Nephron (organoid): ENCODE measurements around the gene DFFA.

Experiments used
- H3K27ac Mint-ChIP-seq, 3 experiments: 2 replicates each; pipeline ENCODE4 v1.8.0; 2020; ENCODE audit warnings: mixed read lengths in 3 of 3, mild to moderate bottlenecking in 2 of 3, moderate library complexity in 1 of 3
- H3K27me3 Mint-ChIP-seq: 2 replicates; pipeline ENCODE4 v1.8.0; 2021; ENCODE audit warnings: low read depth, mild to moderate bottlenecking, moderate library complexity, mixed read lengths
- H3K36me3 Mint-ChIP-seq: 2 replicates; pipeline ENCODE4 v1.8.0; 2020; ENCODE audit warnings: low read depth, mixed read lengths
- H3K4me1 Mint-ChIP-seq: 2 replicates; pipeline ENCODE4 v1.8.0; 2020; ENCODE audit warnings: mixed read lengths
- H3K4me3 Mint-ChIP-seq, 3 experiments: 2 replicates each; pipeline ENCODE4 v1.8.0; 2020; ENCODE audit warnings: mild to moderate bottlenecking in 3 of 3, mixed read lengths in 3 of 3, moderate library complexity in 2 of 3
- H3K9me3 Mint-ChIP-seq: 2 replicates; pipeline ENCODE4 v1.8.0; 2020; ENCODE audit warnings: mixed read lengths
- TF ChIP-seq, protein P1 (sequence below), 3 experiments: fragments of 200-600 bp; sonication (generic); IDR thresholded peaks; one replicate each; pipeline ENCODE4 v1.5.0; 2021; ENCODE audit warnings: antibody characterized with exemption in 3 of 3; ENCODE audit not compliant: unreplicated experiment in 3 of 3

The DFFA gene

DNA sequence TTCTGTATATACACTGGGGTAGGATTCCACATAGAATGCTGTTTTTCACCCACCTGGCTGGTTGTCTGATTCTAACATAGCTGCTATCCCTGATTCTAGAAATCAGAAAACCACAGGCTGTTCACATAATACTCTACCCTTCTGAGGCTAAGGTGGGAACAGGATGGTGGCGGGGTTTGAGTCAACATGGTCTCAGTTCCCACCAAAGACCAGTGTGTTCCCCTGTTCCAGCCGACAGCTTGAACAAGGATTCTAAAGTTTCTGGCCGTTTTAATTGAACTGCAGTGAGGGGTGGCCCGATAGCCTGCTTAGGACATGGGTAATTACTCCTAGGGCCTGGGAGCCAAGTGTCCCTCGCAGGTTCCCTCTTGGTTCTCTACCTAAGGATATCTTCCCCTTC lies 40.9 kb upstream of the DFFA start:
- Mint-ChIP-seq H3K27me3 (peaks cover 12% of the 10 kb centered on the region), H3K9me3 (no peaks in the 10 kb centered on the region), H3K4me1 (peaks cover 50% of the 10 kb centered on the region), H3K27ac (no peak overlapping the region), H3K36me3 (no peaks in the 10 kb centered on the region), H3K4me3 (no peak overlapping the region)
- TF ChIP-seq, protein P1, sequence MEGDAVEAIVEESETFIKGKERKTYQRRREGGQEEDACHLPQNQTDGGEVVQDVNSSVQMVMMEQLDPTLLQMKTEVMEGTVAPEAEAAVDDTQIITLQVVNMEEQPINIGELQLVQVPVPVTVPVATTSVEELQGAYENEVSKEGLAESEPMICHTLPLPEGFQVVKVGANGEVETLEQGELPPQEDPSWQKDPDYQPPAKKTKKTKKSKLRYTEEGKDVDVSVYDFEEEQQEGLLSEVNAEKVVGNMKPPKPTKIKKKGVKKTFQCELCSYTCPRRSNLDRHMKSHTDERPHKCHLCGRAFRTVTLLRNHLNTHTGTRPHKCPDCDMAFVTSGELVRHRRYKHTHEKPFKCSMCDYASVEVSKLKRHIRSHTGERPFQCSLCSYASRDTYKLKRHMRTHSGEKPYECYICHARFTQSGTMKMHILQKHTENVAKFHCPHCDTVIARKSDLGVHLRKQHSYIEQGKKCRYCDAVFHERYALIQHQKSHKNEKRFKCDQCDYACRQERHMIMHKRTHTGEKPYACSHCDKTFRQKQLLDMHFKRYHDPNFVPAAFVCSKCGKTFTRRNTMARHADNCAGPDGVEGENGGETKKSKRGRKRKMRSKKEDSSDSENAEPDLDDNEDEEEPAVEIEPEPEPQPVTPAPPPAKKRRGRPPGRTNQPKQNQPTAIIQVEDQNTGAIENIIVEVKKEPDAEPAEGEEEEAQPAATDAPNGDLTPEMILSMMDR (IDR thresholded peaks at IDR 0.05; ENCODE audit: unreplicated experiment in 3 of 3) = no peak

DNA sequence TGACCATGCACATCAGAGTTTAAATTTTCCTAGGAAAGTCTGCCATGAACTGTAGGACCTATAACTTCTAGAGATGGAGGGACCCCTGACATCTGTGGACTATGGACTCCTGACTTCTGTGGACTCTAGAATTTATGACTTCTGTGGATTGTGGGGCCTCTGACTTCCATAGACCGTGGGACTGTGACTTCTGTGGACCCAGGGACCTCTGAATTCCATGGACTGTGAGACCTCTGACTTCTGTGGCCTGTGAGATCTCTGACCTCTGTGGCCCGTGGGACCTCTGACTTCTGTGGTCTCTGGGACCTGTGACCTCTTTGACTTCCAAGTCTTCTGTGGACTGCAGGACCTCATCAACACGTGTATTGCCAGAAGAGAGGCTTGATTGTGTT lies 39.2 kb upstream of the DFFA start:
- H3K4me1 Mint-ChIP-seq = peaks cover 52% of the 10 kb centered on the region
- no peaks in the 10 kb centered on the region for H3K36me3 Mint-ChIP-seq
- peak overlapping the region in 1 of 3 experiments; percentile 14 for H3K27ac Mint-ChIP-seq
- H3K27me3 Mint-ChIP-seq = peaks cover 7% of the 10 kb centered on the region
- H3K9me3 Mint-ChIP-seq = no peaks in the 10 kb centered on the region
- TF ChIP-seq, protein P1 (IDR thresholded peaks at IDR 0.05; ENCODE audit: unreplicated experiment in 3 of 3) = no peak
- no peak overlapping the region for H3K4me3 Mint-ChIP-seq

DNA sequence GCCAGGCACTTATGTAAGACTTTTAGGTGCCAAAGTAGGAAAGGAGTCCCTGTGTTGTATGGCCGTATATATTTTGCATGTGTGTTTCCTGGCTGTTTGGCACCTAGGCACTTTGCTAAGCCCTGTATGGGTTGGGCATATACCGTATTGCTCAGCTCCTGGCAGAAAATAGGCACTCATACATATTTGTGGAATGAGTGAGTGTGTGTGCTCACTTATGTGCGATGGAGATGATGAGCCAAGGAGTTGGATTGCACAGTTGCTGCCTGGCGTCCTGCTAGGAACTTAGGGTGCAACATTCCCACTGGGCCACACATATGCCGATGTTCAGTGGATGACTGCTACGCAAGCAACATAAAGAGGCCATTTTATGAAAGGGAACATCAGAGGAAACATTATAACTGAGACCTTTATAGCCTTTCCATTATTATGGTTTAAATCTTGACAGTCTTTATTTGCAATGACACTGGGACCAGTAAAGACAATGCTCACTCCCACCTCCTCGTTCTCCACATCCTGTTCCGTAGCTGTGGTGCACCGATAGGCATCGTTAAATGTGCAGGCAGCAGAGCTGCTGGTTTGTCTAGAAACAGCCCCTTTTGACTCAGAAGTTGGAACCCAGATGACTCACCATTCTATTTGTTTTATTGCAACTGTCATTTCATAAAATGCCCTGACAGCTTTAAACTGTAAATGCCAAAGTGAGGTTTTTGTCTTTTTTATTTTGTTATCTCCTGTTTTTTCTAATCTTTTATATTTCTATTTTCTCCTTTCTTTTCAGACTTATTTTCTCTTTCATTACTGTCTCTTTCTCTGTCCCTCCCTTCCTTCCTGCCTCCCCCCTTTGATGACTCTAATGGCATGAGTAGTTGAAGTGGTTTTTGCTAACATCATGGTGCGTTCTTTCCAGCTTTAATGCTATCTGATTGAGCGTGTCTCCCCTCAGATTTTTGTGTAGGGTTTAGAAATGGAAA lies 38.5 kb upstream of the DFFA start:
- TF ChIP-seq, protein P1 (IDR thresholded peaks at IDR 0.05; ENCODE audit: unreplicated experiment in 3 of 3) = no peak
- Mint-ChIP-seq H3K4me3 (no peak overlapping the region), H3K9me3 (no peaks in the 10 kb centered on the region), H3K4me1 (peaks cover 46% of the 10 kb centered on the region), H3K27ac (peak overlapping the region in 1 of 3 experiments; percentile 14), H3K36me3 (no peaks in the 10 kb centered on the region), H3K27me3 (peaks cover 4% of the 10 kb centered on the region)

DNA sequence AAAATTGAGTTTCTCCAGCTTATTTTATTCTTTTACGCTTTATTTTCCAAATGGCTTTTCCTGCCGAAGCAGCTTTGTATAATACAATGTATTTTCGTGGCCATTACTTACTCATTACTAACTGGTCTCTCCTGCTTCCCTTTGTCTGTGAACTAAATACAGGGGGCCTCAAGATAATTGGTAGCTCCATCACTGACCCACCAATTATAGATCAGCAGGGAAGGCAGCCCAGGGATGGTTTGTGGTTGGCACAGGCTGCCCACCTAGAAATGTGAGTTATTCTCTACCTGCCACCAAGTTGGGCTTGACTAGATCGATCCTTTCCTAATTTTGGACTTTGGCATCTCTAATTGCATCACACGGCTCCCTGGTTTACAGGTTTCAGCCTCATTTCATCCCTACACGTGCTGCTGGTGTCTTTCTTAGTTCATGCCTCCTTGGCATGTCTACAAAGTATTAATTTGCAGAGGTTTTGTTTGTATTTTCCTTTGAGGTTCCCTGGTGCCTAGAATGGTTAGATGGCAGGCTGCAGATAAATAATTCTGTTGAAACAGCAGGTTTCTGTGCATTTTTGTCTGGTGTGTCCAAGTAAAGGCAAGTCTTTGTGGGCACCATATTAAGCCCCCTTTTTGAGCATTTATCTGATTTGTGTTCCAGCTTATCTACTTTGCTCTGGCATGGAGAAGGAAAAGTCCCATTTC lies 37.6 kb upstream of the DFFA start:
- no peaks in the 10 kb centered on the region for H3K36me3 Mint-ChIP-seq
- peaks cover 42% of the 10 kb centered on the region for H3K4me1 Mint-ChIP-seq
- no peak overlapping the region for H3K4me3 Mint-ChIP-seq
- TF ChIP-seq, protein P1 (IDR thresholded peaks at IDR 0.05; ENCODE audit: unreplicated experiment in 3 of 3) = no peak
- no peaks in the 10 kb centered on the region for H3K9me3 Mint-ChIP-seq
- peaks cover 4% of the 10 kb centered on the region for H3K27me3 Mint-ChIP-seq
- peak overlapping the region in 1 of 3 experiments; percentile 14 for H3K27ac Mint-ChIP-seq

DNA sequence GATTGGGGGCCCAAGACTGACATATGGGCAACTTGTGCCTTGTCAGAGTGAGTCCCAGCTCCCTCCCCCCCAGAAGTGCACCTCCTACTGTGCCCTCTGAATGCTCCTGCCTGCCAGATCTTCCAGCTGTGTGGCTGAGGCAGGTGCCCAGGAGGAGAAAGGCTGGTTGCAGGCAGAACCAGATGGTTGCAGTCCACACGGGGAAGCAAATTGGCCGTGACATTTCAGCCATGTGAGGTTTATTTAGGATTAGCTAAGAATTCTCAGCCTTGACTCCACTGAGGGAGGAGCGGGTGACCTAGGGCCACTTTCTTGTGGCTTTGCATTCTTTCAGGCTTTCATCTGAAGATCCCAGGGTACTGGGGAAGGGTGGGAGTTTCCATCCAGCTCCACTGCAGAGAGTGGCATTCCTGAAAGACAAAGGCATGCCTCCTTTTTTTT lies 36.2 kb upstream of the DFFA start:
- H3K4me3 Mint-ChIP-seq = no peak overlapping the region
- peaks cover 11% of the 10 kb centered on the region for H3K27me3 Mint-ChIP-seq
- TF ChIP-seq, protein P1 (IDR thresholded peaks at IDR 0.05; ENCODE audit: unreplicated experiment in 3 of 3) = no peak
- H3K9me3 Mint-ChIP-seq = no peaks in the 10 kb centered on the region
- H3K27ac Mint-ChIP-seq = peak overlapping the region in 2 of 3 experiments; percentile 44 to 95
- peaks cover 29% of the 10 kb centered on the region for H3K4me1 Mint-ChIP-seq
- H3K36me3 Mint-ChIP-seq = no peaks in the 10 kb centered on the region
